RWPE2 (cell line): ENCODE results near the gene KCNQ1OT1.

ENCODE experiments used
- ATAC-seq: fragments of 200-7000 bp; cut with Tn5 transposase; 3 replicates; pipeline ENCODE4 v1.9.1; 2021; ENCODE audit warnings: low read depth
- DNase-seq: peaks from one replicate; pipeline ENCODE4 v3.0.0-alpha.2; 2020; ENCODE audit warnings: low spot score
- H3K27ac ChIP-seq: fragments of 450-650 bp; 2 replicates; pipeline ENCODE4 v1.5.1; 2017; ENCODE audit warnings: mild to moderate bottlenecking; ENCODE audit not compliant: poor library complexity, severe bottlenecking
- H3K27me3 ChIP-seq: fragments of 250-450 bp; sonication (Bioruptor Pico); 2 replicates; pipeline ENCODE4 v1.5.1; 2021; ENCODE audit warnings: mild to moderate bottlenecking, moderate library complexity; ENCODE audit not compliant: insufficient read depth, poor library complexity, severe bottlenecking
- H3K36me3 ChIP-seq: fragments of 250-450 bp; sonication (Bioruptor Pico); 2 replicates; pipeline ENCODE4 v1.5.1; 2020; ENCODE audit warnings: low read depth, mild to moderate bottlenecking, moderate library complexity
- H3K4me1 ChIP-seq: fragments of 250-450 bp; sonication (Bioruptor Pico); 2 replicates; pipeline ENCODE4 v1.5.1; 2021; ENCODE audit warnings: mild to moderate bottlenecking, moderate library complexity; ENCODE audit not compliant: insufficient read depth, poor library complexity, severe bottlenecking
- H3K4me3 ChIP-seq: fragments of 250-450 bp; sonication (Bioruptor Pico); 2 replicates; pipeline ENCODE4 v1.5.1; 2021; ENCODE audit warnings: mild to moderate bottlenecking, moderate library complexity; ENCODE audit not compliant: severe bottlenecking
- H3K9me3 ChIP-seq: fragments of 250-450 bp; sonication (Bioruptor Pico); 2 replicates; pipeline ENCODE4 v1.5.1; 2021; ENCODE audit warnings: mild to moderate bottlenecking, moderate library complexity; ENCODE audit not compliant: severe bottlenecking
- CTCF ChIP-seq: fragments of 450-650 bp; IDR thresholded peaks from one replicate; pipeline ENCODE4 v1.5.1; 2017; ENCODE audit warnings: mild to moderate bottlenecking, moderate library complexity; ENCODE audit not compliant: poor library complexity, severe bottlenecking

The KCNQ1OT1 gene

GRCh38 chr11:2563213-2564007 is 136.4 kb downstream of the KCNQ1OT1 start:
- no peak for TF ChIP-seq CTCF
- no peak overlapping the region for H3K27ac ChIP-seq
- H3K4me1 ChIP-seq = no peaks in the 10 kb centered on the region
- no peak overlapping the region for H3K4me3 ChIP-seq
- H3K9me3 ChIP-seq = no peaks in the 10 kb centered on the region
- no peak for ATAC-seq
- H3K27me3 ChIP-seq = no peaks in the 10 kb centered on the region
- no peaks in the 10 kb centered on the region for H3K36me3 ChIP-seq
- DNase-seq = peak; percentile 47

GRCh38 chr11:2562890-2563212 is 136.9 kb downstream of the KCNQ1OT1 start:
- Histone ChIP-seq H3K9me3 (no peaks in the 10 kb centered on the region), H3K4me1 (no peaks in the 10 kb centered on the region), H3K27me3 (no peaks in the 10 kb centered on the region), H3K36me3 (no peaks in the 10 kb centered on the region), H3K4me3 (no peak overlapping the region), H3K27ac (no peak overlapping the region)
- TF ChIP-seq CTCF = no peak
- no peak for ATAC-seq
- DNase-seq = no peak

GRCh38 chr11:2561696-2562581 is 137.9 kb downstream of the KCNQ1OT1 start:
- Histone ChIP-seq H3K27me3 (no peaks in the 10 kb centered on the region), H3K4me1 (no peaks in the 10 kb centered on the region), H3K36me3 (no peaks in the 10 kb centered on the region), H3K9me3 (no peaks in the 10 kb centered on the region), H3K27ac (no peak overlapping the region), H3K4me3 (no peak overlapping the region)
- no peak for TF ChIP-seq CTCF
- DNase-seq (peak; percentile 49), ATAC-seq (no peak)

GRCh38 chr11:2559527-2560311 is 140.1 kb downstream of the KCNQ1OT1 start:
- TF ChIP-seq CTCF = no peak
- ATAC-seq (no peak), DNase-seq (peak; percentile 50)
- Histone ChIP-seq H3K4me3 (no peak overlapping the region), H3K36me3 (no peaks in the 10 kb centered on the region), H3K27ac (no peak overlapping the region), H3K27me3 (no peaks in the 10 kb centered on the region), H3K9me3 (no peaks in the 10 kb centered on the region), H3K4me1 (no peaks in the 10 kb centered on the region)
